Epithelial cell of esophagus (primary cell): Measurements from ENCODE around the gene TOP3B.
A peak's percentile ranks its signal among the peaks of the same experiment; 100 is the strongest.

Experiments used
- DNase-seq: peaks from one replicate; pipeline ENCODE4 v3.0.0; 2010; ENCODE audit warnings: low read depth
- H3K4me3 ChIP-seq: 2 replicates; pipeline ENCODE4 v1.5.1; 2011; ENCODE audit warnings: mild to moderate bottlenecking, low read length, control low read depth
- CTCF ChIP-seq: IDR thresholded peaks from 2 replicates; pipeline ENCODE4 v1.5.1; 2011; ENCODE audit warnings: low read depth, mild to moderate bottlenecking, low read length, control low read depth, inconsistent platforms; ENCODE audit not compliant: insufficient read depth; ENCODE audit errors: missing control alignments

The TOP3B gene

GRCh38 chr22:21982338-21982965 is at the start of gene TOP3B:
Gene TOP3B (minus strand): TSS chr22:21982787. CDS start chr22:21975709, 7,078 bp downstream.
- peak within 1 kb of the TSS; percentile 86 for H3K4me3 ChIP-seq
- TF ChIP-seq CTCF, result no peak
- DNase-seq, result peak; percentile 84

- H3K4me3 ChIP-seq, result no peak overlapping the region
- TF ChIP-seq CTCF, result no peak
- no peak for DNase-seq
These were observed 48.8 kb upstream of the TOP3B start for GRCh38 chr22:22031183-22031945.

- H3K4me3 ChIP-seq, result no peak overlapping the region
- TF ChIP-seq CTCF, result peak; percentile 29
- peak; percentile 14 for DNase-seq
These were observed 48.1 kb upstream of the TOP3B start for GRCh38 chr22:22030493-22031182.

GRCh38 chr22:22027955-22028354 is 45.4 kb upstream of the TOP3B start:
- no peak overlapping the region for H3K4me3 ChIP-seq
- TF ChIP-seq CTCF, result no peak
- DNase-seq, result no peak

- no peak overlapping the region for H3K4me3 ChIP-seq
- DNase-seq, result no peak
- no peak for TF ChIP-seq CTCF
These were observed 43.7 kb upstream of the TOP3B start for GRCh38 chr22:22026157-22026831.

- TF ChIP-seq CTCF, result no peak
- no peak for DNase-seq
- no peak overlapping the region for H3K4me3 ChIP-seq
These were observed 43.0 kb upstream of the TOP3B start for GRCh38 chr22:22025320-22026156.
